Activated naive CD4-positive, alpha-beta T cell treated with anti-CD3 and anti-CD28 coated beads, Interleukin-2, amount 50 U/mL, for 16 hours (primary cell): Measurements from ENCODE around the gene KANTR.

Source experiments
- DNase-seq: peaks from one replicate; pipeline ENCODE4 v3.0.0-alpha.2; 2020

KANTR gene

DNA sequence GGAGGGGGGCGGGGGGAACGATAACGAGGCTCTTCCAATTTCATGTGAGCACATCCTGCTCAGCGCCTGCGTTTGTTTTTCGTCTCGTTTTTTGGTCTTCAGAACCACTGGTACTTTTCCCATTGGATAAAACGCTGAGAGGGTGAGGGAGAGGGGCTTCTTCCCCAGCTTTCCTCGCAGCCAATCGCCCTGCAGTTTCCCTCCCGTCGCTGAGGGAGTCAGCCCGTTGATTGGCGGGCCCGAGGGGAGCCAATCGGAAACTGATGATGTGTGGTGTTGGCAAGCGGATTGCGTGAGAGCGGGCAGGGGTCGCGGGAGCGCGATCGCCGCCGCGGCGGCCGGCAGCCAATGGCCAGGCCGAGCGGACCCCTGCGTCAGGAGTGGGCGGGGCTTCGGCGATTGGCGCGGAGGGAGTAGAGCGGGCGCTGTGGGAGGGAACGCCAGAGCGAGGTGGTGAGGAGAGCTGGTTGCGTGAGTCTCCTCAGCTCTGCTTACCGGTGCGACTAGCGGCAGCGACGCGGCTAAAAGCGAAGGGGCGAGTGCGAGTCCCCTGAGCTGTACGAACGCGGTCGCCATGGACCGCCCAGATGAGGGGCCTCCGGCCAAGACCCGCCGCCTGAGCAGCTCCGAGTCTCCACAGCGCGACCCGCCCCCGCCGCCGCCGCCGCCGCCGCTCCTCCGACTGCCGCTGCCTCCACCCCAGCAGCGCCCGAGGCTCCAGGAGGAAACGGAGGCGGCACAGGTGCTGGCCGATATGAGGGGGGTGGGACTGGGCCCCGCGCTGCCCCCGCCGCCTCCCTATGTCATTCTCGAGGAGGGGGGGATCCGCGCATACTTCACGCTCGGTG is 11.8 kb upstream of the KANTR start, which contains the start of gene TSPYL2:
TSS of gene TSPYL2 (plus strand) at position 443 of the 848 bp plus-strand sequence. CDS start at position 575, 132 bp downstream.
- DNase-seq: peak; percentile 94

DNA sequence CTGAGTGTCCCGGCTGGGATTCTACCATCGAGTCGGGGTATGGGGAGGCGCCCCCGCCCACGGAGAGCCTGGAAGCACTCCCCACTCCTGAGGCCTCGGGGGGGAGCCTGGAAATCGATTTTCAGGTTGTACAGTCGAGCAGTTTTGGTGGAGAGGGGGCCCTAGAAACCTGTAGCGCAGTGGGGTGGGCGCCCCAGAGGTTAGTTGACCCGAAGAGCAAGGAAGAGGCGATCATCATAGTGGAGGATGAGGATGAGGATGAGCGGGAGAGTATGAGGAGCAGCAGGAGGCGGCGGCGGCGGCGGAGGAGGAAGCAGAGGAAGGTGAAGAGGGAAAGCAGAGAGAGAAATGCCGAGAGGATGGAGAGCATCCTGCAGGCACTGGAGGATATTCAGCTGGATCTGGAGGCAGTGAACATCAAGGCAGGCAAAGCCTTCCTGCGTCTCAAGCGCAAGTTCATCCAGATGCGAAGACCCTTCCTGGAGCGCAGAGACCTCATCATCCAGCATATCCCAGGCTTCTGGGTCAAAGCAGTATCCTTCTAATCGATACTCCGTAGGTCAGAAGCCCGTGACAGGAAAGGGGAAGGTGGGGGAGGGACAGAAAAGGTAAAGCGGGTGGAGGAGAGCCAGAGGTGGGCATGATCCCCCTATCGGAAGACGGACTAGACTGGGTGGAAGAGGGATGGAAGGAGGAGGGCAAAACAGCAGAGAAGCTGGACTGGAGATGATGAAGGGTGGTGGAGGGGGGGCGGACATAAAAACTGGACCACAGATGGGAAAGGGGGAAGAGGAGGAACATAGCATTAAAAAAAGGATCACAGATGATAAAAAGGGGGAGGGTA is 10.9 kb upstream of the KANTR start:
- DNase-seq: no peak

DNA sequence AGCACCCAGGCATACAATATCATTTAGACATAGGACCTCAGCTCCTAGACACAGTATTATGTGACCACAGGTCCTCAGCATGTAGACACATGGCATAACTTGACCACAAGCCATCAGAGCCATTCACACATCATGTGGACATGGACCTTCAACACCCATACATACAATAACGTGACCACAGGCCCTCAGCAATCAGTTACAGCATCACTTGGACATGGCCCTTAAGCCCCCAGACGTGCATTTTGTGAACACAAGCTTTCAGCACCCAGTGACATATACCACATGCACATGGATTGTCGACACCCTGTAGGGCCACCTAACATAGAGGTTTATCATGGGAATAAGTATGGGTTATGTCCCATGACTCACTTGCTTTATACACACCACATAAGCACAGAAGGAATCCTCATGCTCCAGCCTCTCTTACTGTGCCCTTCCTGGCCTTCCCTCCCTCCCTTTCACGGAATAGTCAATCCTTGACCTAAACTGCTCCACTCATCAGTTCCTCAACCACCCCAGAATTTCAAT is 9.8 kb upstream of the KANTR start:
- no peak for DNase-seq

DNA sequence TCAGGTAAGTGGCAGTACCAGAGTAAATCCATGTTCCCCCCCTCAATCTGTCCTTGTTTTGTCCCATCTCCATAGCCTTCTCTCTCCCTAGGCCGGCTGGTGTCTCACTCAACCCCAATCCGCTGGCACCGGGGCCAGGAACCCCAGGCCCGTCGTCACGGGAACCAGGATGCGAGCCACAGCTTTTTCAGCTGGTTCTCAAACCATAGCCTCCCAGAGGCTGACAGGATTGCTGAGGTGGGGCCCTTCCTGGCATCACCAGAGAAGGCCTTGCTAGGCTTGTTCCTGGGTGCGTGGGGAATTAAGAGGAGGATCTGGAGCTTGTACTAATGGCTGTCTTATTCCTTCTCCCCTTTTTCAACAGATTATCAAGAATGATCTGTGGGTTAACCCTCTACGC is 9.1 kb upstream of the KANTR start:
- no peak for DNase-seq

DNA sequence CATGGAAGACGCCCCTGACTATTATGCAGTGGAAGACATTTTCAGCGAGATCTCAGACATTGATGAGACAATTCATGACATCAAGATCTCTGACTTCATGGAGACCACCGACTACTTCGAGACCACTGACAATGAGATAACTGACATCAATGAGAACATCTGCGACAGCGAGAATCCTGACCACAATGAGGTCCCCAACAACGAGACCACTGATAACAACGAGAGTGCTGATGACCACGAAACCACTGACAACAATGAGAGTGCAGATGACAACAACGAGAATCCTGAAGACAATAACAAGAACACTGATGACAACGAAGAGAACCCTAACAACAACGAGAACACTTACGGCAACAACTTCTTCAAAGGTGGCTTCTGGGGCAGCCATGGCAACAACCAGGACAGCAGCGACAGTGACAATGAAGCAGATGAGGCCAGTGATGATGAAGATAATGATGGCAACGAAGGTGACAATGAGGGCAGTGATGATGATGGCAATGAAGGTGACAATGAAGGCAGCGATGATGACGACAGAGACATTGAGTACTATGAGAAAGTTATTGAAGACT is 8.2 kb upstream of the KANTR start:
- DNase-seq: no peak

DNA sequence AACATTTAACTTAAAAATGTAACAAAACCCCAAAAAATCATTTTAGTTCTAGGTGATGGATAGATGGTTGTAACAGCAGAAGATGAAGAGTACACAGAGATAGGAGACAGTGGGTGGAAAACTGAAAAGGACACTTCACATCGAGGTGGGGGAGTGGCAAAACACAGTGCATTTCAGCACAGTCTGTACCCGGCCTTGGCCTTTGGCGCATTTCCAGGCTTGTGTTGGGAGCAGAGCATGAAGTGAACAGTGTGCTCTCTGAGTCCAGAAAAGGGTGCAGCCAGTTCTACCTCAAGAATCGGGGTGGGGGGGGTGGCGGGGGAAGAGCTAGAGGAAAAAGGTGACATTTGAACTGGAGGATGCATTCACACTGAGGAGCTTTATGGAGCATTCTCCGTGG is 7.5 kb upstream of the KANTR start:
- DNase-seq: no peak

DNA sequence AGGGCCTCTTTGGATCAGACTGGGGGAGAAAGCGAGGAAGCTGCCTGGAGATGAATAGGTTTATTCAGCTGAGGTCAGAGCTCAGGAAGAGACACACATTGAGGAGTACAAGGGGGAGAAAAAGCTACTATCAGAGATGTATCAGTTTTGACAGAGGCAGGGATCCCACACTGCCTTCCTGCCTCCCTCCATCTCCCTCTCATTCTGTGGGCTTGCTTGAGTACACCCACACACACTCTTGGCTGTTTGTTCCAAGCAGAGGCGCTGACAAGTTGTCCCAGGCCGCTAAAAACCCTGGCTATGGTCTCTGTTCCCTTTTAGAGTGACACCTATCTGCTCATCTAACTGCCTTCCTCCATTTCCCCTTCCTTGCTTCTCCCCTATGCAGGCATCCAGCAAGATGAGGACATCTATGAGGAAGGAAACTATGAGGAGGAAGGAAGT is 6.5 kb upstream of the KANTR start:
- DNase-seq: no peak

DNA sequence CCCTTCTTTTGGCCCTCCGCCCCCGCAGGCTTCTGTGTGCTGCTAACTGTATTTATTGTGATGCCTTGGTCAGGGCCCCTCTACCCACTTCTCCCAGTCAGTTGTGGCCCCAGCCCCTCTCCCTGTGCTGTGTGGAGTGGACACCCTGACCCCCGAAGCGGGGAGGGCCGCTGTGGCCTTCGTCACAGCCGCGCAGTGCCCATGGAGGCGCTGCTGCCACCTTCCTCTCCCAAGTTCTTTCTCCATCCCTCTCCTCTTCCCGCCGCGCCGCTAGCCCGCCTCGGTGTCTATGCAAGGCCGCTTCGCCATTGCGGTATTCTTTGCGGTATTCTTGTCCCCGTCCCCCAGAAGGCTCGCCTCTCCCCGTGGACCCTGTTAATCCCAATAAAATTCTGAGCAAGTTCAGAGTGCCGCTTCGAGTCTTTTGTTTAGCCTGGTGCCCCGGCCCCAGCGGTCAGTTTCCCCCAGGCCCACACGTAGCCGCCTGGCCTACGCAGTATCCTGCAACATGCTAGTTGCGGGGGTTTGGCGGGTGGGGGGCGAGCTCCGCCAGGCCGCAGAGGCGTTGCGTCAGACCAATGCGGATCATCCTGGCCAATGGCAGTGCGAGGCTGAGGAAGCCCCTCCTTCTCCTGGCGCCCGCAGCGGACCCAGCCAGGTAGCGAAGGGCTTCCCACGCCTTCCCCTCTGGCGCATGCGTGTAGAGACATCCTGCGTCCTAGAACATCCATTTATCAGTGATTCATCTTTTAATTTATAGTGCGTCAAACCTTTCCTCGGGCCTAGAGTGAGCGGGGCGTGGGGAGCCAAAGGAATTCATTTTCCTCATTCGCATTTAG is 5.6 kb upstream of the KANTR start:
- DNase-seq: peak; percentile 85

DNA sequence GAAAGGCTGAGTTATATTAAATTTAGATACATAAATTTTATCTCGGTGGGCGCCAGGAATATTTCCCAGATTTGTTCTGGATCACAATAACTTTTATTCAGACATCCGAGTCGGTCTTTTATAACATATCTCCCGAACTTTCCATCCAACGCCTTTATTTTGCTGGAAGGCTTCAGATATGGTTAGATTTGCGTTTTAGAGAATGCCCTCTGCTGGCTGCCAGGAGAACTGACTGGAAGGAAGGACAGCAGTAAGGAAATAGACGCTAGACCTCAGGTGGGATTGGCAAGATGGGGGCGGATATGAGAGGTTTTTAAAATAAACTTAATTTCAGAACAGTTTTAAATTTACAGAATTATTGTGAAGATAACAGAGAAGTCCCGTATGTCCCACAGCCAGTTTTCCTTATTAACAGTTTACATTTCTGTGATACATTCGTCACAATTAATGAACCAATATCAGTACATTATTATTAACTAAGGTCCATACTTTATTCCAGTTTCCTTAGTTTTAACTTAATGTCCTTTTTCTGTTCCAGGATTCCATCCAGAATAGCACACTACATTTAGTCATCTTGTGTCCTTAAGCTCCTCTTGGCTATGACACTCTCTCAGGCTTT is 4.6 kb upstream of the KANTR start:
- DNase-seq: peak; percentile 24

DNA sequence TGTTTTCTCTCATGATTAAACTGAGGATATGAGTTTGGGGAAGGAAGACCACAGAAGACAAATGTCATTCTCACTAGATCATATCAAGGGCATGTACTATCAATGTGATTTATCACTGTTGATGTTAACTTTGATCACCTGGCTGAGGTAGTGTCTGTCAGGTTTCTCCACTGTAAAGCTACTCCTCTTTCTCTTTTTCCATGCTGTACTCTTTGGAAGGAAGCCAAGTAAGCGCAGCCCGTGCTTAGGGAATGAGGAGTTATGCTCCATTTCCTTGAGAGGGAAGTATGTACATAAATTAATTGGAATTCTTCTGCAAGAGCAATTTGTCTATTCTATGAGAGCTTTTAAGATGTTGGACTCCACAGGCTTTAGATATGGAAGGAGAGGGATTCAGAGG is 4.0 kb upstream of the KANTR start:
- no peak for DNase-seq

DNA sequence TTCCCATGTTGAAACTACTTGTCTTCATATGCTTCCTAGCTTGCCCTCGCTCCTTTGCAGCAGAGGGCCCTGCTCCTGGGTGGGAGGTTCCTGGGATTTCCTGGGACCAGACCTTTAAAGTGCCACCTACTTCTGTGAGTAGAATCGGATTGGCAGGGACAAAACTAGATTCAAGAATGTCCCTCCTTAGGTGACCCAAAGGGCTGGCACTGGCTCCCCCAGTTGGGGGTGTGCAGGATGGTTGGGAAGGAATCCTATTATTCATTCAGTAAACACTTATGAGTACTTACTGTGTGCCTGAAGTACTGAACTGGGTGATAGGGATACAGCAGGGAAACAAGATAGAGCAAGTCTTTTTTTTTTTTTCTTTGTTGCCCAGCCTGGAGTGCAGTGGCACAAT is 2.6 kb upstream of the KANTR start:
- DNase-seq: no peak

DNA sequence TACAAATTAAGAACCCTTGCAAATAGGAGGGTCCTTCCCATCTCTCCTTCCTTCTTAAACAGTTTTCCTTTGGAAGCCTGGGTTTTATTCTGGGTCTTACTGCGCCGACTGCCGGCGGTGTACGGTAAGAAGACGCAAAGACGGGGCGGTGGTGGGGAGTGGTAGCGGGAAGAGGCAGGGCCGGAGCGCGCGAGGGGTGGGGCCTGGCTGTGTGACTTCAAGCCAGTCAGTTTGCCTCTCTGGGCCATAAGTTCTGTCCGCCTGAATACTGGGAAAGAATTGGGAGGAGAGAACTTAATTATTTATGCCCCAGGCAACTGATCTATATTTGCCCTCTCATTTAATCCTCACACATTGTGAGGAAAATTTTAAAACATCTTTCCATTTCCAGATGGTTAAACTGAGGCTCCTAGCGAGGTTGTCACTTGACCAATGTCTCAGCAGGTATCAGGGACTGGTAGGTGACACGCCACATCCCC is 726 bp upstream of the KANTR start:
- DNase-seq: peak; percentile 82

DNA sequence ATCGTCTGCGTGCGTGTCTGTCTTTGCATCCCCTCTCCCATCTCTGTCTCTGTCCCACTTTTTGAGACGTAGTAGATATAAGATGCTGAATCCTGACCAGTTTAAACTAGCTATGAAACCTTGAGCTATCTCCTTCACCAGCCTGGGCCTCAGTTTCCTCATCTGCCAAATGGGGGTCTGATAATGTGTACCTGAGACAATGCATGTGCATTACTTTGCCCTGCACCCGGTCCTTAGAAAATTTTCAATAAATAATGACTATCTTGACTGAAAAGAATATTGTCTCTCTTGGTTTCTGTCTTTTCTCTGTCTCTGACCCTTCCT is 602 bp downstream of the KANTR start:
- DNase-seq: no peak

DNA sequence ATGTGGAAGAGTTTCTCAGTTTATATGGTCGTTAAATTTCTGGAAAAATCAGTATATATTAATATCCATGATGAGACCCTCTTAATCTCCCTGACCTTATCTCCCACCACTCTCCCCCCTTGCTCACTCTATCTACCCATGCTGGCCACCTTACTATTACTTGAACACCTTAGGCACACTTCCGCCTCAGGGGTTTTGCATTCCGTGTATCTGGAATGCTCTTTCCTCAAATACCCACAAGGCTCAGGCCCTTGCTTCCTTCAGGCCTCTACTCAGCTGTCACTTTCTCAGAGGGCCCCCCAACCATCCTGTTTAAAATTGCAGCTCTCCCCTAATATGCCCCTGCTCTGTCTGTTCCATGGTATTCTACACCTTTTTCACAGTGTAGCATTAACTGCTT is 1.9 kb downstream of the KANTR start:
- DNase-seq: no peak

DNA sequence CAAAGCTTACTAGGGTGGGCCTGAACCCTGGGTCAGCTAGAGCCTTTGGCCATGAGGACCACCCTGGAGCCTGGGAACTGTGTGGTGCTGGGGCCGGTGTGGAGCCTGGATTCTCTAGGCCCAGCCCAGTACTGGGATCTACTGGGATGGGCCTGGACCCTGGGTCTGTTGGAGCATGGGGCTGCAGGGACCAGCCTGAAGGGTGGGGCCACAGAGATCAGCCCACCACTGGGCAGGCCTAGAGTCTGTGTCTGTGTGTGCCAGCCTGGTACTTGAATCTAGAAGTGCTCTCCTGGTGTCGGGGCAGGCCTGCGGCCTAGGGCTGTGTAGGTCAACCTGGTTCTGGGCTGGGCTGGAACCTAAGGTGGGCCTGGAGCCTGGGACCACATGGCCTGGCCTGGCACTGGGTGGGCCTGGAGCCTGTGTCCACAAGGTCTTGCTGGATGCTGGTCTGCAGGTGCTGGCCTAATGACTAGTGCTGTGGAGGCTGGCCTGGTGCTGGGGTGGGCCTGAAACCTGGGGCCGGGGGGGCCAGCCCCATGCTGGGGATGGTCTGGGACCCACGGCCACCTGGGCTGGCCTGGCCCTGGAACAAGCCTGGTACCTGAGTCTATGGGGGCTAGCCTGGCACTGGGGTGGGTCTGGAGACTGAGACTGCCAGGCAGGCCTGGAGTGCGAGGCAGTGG is 21.1 kb downstream of the KANTR start:
- no peak for DNase-seq

DNA sequence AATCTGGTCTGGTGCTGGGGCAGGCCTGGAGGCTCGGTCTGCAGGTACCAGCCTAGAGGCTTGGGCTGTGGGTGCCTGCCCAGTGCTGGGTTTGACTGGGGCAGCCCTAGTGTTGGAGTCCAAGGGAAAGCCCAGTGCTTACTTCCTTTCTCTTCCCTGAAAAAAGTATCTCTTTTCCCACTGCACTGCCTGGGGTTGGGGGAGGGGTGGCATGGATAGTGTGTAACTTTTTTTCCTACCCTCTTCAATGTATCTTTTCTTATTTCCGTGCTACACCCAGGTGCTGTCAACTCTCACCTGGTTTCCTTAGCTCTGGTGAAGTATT is 21.6 kb downstream of the KANTR start:
- DNase-seq: no peak

DNA sequence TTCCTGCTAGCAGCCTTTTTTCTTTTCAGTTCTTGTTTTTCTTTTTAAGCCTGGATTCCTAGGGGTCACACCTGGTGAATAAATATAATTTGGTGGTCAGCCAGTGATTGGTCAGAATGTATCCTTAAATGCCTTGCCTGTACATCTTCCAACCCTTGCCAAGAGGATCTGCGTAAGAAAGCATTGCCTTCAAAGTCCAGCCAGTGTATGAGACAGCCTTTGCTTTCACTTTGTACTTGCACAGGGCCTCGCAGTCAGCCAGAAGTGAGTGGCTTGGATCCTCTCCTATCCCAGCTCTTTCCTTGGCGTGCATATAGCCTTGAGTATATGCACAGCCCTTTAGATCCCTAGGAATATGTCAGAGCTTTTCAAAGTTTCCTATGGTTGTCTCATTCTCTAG is 22.2 kb downstream of the KANTR start:
- no peak for DNase-seq

DNA sequence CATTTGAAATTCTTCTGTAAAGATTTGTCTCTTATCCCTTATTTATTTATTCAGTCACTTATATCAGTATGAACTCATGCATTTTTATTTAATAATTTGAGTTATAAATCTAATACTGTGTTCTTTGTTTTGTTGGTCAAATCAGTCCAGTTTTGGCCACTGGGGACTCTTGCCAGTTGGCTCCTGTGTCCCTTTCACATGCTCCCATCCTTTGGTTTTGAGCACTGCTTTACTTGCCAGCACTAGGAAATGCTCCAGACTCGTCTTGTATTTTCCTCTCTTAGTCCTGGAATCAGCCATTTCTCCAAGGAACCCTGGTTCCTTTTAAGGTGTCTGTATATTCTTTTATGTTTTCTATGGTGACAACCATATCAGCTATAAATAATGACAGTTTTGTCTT is 28.1 kb downstream of the KANTR start:
- no peak for DNase-seq

DNA sequence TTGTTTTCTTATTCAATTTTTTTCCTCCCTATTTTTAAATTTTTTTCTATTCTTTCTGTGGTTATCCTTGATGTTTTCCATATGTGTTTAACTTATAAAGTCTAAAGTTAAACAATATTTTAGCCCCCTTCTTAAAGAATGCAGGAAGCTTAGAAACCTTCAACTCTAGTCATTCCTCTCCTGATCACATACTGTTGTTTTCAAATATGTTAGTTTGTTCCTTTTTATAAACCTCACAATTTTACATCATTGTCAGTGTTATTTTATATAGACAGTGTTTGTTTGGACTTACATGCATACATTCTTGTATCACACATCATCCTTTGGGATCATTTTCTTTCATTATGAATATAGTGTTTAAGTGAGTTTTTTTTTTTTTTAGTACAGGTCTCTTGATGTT is 31.6 kb downstream of the KANTR start:
- DNase-seq: no peak

DNA sequence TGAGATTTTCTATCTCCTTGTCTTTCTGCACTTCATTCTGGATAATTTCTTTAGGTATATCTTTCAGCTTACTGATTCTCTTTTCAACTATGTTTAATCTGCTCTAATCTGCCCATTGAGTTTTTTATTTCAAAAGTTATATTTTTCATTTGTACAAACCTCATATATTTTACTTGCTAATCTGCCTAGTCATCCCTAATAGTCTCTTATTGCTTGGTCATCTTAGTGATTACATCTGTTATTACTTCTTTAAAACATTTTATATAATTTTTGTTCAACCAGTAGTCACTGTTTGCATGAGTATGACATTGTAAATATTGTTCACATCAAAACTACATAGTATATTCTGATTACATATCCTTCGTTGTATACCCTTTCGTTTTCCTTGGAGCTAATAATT is 32.4 kb downstream of the KANTR start:
- no peak for DNase-seq

DNA sequence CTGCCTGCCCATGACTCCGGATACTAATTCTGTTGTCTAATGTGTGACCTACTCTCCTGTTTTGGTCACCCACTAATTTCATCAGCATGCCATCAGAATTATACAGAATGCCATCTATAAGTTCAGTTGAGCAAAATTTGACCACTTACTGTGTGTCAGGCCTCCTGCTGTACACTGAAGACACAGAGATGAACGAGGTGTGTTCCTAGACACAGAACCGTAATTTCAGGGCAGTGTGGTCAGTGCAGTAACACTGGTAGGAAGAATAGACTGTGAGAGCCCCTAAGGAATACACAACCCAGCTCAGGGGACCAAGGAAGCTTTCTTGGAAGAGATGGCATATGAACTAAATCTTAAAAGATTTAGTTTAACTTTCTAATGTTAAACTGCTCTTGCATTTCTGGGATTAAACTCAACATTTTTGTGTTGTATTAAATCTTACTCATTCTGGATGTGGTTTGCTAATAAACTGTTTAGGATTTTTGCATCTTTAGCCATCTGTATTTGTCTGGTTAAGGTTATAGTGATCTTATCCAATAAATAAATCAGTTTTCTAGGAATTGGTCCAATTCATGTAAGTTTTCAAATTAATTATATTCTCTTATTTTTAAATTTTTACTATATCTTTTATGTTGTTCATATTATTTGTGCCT is 34.3 kb downstream of the KANTR start:
- no peak for DNase-seq
